ENCODE results near the gene STAT4.

Gene STAT4

GRCh38 chr2:191151331-191151730 is 537 bp upstream of the STAT4 start:
- H3K27ac ChIP-seq = peak overlapping the region in 11 of 21 experiments; percentile 22 to 91 (median 77)

GRCh38 chr2:191150230-191150599 is 579 bp downstream of the STAT4 start:
- Histone ChIP-seq H3K27ac (peak overlapping the region in 19 of 21 experiments; percentile 22 to 91 (median 71)), H3K4me3 (peak overlapping the region; percentile 33 to 56 (median 48))

More at GRCh38 chr2:191151331-191151730, 537 bp upstream of the STAT4 start:
- peak overlapping the region in 6 of 7 experiments; percentile 33 to 56 (median 48) for H3K4me3 ChIP-seq

GRCh38 chr2:191149391-191149790 is 1.4 kb downstream of the STAT4 start:
- peak overlapping the region in 4 of 21 experiments; percentile 4 to 91 (median 16) for H3K27ac ChIP-seq
- peak overlapping the region in 2 of 7 experiments; percentile 48 to 56 for H3K4me3 ChIP-seq

DNA sequence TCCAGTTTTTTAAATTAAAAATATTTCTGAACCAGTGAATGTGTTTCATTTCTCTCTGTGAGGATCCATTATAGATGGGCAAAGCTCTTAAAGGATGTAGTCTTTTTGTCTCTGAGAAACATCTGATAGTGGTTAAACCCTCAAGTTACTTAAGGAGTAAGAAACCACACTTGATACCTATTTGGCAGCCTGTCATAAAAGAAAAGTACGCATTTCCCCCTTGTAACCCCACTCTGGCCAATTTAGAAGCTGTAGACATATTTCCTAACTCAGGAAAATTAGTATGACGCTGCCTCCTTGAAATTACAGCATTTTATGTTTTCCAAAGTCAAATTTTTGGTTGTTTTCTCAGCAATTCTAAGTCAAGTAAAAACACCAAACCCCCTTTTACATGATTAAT is 2.0 kb downstream of the STAT4 start:
- Histone ChIP-seq H3K4me3 (peak overlapping the region in 1 of 7 experiments; percentile 48), H3K27ac (peak overlapping the region in 4 of 21 experiments; percentile 4 to 91 (median 16))

- Histone ChIP-seq H3K27ac (peak overlapping the region in 1 of 21 experiments; percentile 37), H3K4me3 (no peak overlapping the region)
Observed at GRCh38 chr2:191148281-191148680, 2.5 kb downstream of the STAT4 start.

DNA sequence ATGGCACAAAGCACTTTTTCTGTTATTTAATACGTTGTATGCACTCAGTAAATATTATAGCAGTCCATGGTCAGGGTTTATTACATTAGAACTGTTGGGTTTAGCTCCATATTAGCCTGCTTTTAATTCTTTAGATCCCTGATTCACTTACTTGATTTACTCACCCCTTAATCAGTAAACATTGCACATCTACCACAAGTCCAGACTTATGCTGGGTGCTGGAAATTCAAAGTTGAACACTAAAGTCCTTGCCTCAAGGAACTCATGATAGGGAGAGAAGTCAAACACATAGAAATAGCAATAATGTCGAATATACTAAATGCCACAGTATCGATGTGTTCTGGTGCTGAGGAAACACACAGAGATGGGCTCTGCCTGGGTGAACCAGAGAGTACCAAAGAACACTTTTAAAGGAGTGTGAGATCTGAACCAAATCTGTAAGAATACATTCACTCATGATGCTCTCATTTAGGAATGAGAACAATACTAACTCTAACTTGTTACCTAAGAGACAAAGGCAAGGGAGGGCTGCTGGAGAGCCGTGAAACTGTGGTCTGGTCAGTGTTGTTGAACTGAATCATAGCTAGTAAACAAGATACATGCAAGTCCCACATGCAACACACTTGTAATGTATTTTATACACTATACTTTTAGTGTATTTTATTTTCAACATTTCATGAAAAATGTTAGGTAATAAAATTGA is 4.9 kb downstream of the STAT4 start:
- Histone ChIP-seq H3K27ac (no peak overlapping the region), H3K4me3 (no peak overlapping the region)

GRCh38 chr2:191144217-191144616 is 6.6 kb downstream of the STAT4 start:
- Histone ChIP-seq H3K4me3 (no peak overlapping the region), H3K27ac (no peak overlapping the region)

DNA sequence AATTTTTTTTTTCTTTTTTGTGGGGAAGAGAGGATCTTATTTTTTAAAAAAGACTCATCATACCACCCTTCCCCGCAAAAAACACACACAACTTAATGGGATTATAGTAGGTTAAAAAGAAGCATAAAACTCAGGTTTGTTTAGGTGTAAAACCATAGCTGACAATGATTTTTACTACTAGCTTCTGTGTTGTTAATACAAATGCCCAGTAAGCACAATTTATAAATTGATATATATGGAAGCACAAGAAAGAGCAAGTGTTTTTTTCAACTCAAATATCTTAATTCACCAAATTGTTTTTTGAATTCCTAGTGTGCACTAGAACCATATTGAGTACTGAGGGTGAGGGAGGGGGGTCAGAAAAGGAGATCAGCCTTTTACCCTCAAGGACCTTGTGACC is 7.0 kb downstream of the STAT4 start:
- Histone ChIP-seq H3K4me3 (no peak overlapping the region), H3K27ac (no peak overlapping the region)

- no peak overlapping the region for H3K4me3 ChIP-seq
- H3K27ac ChIP-seq = peak overlapping the region in 2 of 21 experiments; percentile 50 to 73
Observed at GRCh38 chr2:191128911-191129304, 21.9 kb downstream of the STAT4 start.

DNA sequence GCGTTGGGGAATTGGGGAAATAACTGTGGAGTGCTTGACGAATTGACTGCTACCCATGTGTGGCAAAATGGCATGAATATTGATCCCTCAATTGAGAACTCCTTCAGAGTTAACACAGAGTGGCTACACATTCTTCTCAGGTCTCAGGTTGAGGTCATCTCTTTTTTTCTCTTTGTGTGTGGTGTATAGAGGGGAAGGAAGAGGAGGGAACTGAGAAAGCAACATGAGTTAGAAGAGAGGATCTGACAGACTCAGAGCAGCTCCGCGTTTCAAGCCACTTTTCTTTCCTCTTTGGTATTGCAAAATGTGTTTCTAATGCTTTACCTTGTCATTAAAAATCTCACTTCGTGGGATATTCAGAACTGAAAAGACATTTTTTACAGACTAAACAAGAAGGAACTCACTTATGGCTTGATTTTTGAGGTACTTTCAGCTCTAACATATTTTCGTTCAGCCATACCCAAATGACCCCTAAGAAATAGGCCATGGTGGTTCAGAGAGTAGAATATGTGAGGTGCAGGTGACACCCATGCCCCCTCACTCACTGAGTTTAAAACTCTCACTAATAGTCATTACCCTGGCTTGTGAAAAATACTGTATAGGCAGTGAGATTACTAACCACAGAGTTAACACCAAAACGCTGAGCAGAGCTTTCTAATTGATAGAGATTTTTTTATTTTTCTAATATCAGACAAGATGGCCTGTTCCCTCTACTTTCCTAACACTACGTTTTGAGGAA is 22.5 kb downstream of the STAT4 start:
- Histone ChIP-seq H3K27ac (peak overlapping the region in 4 of 21 experiments; percentile 3 to 73 (median 58)), H3K4me3 (no peak overlapping the region)

GRCh38 chr2:191127235-191127634 is 23.6 kb downstream of the STAT4 start:
- Histone ChIP-seq H3K4me3 (no peak overlapping the region), H3K27ac (peak overlapping the region in 1 of 21 experiments; percentile 56)

DNA sequence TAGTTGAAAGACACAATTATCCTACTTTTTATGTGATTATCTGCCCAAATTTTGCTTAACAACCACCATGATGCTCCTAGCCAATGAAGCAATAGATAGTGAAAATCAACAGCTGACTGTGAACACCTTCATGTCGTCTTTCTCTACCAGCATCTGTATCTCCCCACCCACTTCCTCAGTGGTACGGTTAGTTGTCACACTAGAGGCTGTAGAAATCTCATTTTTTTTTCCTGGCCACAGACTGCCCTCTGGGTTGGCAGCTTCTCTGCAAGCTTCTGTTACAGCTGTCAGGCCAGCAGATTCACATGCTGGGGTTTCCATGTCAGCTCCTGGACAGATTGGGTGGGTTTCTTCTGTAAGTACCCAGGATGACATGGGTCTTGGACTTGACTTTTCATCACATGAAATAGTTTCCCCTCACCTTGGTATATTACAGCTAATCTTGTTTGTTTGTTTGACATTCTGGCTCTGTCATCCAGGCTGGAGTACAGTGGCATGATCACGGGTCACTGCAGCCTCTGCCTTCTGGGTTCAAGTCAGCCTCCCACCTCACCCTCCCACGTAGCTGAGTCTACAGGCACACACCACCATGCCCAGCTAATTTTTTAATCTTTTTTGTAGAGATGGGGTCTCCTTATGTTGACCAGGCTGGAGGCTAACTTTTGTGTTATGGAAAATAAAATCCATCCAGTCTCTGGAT is 24.3 kb downstream of the STAT4 start:
- no peak overlapping the region for H3K4me3 ChIP-seq
- H3K27ac ChIP-seq = peak overlapping the region in 2 of 21 experiments; percentile 17 to 56

DNA sequence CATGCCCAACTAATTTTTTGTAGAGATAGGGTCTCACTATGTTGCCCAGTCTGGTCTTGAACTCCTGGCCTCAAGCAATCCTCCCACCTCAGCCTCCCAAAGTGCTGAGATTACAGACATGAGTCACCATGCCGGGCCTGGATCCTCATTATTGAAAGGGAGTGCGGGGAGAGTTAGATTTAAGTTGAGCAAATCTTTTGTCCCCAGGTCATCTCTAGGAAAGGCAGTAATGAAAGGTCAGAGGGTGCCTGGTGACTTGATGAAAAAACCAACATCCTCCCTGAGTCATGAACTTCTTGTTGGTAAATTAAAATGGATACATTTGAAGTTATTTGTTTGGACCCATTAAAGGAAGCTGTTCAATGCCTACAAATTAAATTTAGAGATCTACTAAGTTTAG is 25.1 kb downstream of the STAT4 start:
- Histone ChIP-seq H3K4me3 (no peak overlapping the region), H3K27ac (no peak overlapping the region)

GRCh38 chr2:191122638-191123294 is 28.0 kb downstream of the STAT4 start:
- H3K27ac ChIP-seq = no peak overlapping the region

GRCh38 chr2:191117341-191117740 is 33.5 kb downstream of the STAT4 start:
- Histone ChIP-seq H3K4me3 (no peak overlapping the region), H3K27ac (no peak overlapping the region)

More at GRCh38 chr2:191122638-191123294, 28.0 kb downstream of the STAT4 start:
- no peak overlapping the region for H3K4me3 ChIP-seq

- no peak overlapping the region for H3K4me3 ChIP-seq
- peak overlapping the region in 2 of 21 experiments; percentile 29 to 60 for H3K27ac ChIP-seq
Observed at GRCh38 chr2:191115804-191116203, 35.0 kb downstream of the STAT4 start.

DNA sequence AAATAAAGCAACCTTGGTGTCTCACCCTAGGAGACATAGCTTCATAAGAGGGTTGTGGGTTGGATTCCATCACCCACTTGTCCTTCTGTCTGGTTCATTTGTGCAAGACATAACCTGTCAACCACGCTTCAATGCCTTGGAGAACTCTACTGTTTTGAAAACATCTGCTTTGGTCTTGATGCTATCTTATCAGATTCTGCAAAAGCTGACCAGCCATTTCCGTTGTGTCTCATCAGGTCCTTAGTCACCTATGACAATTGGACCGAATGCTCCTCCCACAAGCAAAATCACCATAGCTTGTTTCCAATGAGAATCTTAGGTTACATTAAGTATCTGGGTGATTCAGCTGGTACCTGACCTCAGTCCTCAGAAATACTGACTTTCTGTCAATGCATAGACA is 35.4 kb downstream of the STAT4 start:
- peak overlapping the region in 7 of 21 experiments; percentile 16 to 60 (median 22) for H3K27ac ChIP-seq
- no peak overlapping the region for H3K4me3 ChIP-seq

DNA sequence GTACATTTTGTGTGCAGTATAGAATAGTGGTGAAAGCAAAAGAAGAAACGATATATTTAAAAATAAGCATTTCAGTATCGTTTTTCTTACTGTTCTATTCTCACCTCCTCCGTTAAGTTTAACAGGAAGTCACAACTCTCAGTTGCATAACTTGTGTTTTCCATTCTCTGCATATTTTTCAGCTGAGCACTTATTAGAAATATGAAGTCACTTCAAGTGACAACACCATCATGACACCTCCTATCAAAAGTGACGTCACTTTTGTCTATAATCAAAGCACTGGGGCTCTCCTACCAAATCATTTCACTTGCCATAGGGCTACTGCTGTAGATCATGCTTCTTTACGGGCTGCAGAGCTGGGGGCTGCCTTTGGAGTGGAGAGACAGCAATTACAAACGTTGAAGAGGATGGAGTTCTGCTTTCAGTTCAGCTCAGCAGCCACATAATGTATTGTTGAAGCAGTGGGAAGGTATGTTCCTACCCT is 36.3 kb downstream of the STAT4 start:
- no peak overlapping the region for H3K4me3 ChIP-seq
- H3K27ac ChIP-seq = peak overlapping the region in 8 of 21 experiments; percentile 16 to 60 (median 30)

GRCh38 chr2:191113761-191114160 is 37.0 kb downstream of the STAT4 start:
- Histone ChIP-seq H3K4me3 (no peak overlapping the region), H3K27ac (peak overlapping the region in 2 of 21 experiments; percentile 16 to 60)

All from skin epidermis (tissue), 12 donors.